Measurements from ENCODE around the gene IFT22.
"Not testable (repeated sequence)": the region's sequence is repeated elsewhere in the genome, so short reads cannot be mapped to it uniquely, and the experiment has no call there.

Gene IFT22

GRCh38 chr7:101278461-101279292, 42.9 kb downstream of the IFT22 start:
- no peak for DNase-seq (ENCODE audit: low spot score)

DNA sequence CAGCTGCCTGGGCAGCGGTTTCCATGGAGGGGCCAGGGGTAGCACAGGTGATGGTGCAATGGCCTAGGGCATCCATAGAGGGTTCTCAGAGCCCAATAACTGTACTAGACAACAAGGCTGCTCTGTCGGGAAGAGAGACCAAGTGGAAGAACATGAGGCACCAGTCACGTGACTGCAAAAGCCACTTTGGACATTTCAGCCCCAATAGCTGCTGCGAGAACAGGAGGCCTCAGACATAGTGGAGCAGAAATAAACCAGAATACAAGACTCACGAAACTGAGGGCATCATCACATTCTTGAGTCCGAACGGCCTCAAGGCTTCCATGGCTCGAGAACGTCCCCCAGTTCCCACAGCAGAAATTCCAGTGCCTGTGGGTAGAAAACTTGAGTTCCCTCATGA, 44.5 kb downstream of the IFT22 start:
- no peak for DNase-seq (ENCODE audit: low spot score)

- DNase-seq (ENCODE audit: low spot score) = no peak
Measured at GRCh38 chr7:101273206-101273605, 48.4 kb downstream of the IFT22 start.

DNA sequence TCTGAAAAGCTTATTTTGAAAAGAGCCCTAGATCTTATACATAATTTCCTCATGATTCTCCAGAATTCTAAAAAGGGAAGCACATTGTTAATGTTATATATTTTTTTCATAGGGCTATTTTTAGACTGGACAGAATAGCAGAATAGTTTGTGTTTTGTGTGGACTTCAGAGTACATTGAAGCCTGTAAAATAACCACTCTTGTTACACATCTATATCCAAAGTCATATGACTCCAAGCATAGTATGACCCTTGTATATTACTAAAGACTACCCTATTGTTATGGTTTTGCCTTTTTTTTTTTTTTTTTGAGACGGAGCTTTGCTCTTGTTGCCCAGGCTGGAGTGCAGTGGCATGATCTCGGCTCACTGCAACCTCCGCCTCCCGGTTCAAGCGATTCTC, 50.6 kb downstream of the IFT22 start:
- no peak for DNase-seq (ENCODE audit: low spot score)

DNA sequence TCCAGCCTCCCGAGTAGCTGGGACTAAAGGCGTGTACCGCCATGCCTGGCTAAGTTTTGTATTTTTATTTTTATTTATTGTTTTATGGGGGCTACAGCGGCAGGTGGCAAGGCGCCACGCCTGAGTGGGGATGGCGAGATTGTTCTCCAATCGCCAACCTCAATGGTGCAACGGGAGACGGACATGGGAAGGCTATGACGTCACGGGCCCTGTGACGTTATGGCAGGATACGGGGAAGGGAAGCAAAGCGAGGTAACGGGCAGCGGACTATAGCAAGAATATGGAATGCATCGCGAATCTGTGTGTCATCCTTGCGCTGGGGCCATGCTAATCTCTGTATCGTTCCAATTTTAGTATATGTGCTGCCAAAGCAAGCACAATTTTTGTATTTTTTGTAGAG, 51.9 kb downstream of the IFT22 start:
- DNase-seq (ENCODE audit: low spot score) = no peak

DNA sequence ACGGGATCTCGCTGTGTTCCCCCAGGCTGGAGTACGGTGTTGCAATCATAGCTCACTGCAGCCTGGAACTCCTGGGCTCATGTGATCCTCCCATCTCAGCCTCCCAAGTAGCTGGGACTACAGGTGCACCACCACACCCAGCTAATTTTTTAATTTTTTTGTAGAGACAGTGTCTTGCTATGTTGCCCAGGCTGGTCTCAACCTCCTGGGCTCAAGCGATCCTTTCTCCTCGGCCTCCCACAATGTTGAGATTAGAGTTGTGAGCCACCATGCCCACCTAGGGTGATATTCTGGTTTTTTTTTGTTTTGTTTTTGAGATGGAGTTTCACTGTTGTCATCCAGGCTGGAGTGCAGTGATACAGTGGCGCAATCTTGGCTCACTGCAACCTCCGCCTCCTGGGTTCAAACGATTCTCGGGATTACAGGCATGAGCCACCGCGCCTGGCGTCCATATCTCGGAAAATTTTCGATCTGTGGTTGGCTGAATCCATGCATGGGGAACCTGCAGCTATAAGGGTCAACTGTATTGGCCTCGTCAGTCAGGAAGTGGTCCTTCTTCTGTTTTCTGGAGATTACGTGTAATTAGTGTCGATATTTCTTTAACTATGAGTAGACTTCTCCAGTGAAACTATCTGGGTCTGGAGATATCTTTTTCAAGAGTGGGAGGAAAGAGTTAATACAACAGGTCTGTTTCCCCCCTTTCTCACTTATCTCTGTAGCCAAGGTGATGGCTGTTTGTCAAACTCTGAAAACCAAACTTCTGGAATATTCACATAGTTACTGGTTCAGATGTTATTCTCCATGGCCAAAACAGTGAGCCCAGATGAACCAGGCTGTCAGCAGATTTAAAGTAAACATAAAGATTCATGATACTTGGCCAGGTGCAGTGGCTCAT, 55.7 kb downstream of the IFT22 start:
- DNase-seq (ENCODE audit: low spot score) = no peak

DNA sequence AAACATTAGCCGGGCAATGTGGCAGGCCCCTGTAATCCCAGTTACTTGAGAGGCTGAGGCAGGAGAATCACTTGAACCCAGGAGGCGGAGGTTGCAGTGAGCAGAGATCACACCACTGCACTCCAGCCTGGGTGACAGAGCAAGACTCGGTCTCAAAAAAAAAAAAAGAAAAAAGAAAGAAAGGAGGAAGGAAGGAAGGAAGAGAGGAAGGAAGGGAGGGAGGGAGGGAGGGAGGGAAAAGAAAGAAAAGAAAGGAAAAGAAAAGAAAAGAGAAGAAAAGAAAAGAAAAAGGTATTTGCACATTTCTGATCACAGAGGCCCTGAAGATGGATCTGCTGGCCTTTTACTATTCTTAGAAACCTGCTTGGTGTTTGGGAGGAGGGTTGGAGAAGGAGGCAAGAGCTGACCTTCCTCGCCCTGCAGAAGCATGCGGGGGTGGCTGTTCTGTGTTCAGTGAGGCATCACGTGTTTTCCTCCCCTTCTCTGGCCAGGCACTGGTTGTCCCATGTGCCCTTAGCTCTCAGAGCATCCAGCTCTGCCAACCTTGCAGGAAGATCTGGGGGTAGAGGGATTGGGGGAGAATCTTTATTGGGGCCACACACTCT, 57.4 kb downstream of the IFT22 start:
- DNase-seq (ENCODE audit: low spot score) = not testable (repeated sequence)

Measured in kidney capillary endothelial cell (primary cell).